B cell (primary cell): Measurements from ENCODE around the gene DHX8. TPM values are rescaled to one million over a fixed set of nuclear protein-coding genes. Genes with fewer than 3 reads are reported as not detected.
"Not testable (repeated sequence)": the region's sequence is repeated elsewhere in the genome, so short reads cannot be mapped to it uniquely, and the experiment has no call there.

Source experiments
- ATAC-seq: fragments of 200-7000 bp; cut with Tn5 transposase; one replicate; pipeline ENCODE4 v1.10.0; 2021; ENCODE audit warnings: low read depth, mild to moderate bottlenecking, moderate number of reproducible peaks, moderate library complexity
- CTCF ChIA-PET: fragments of 350-600 bp; sonication (Branson Sonifier 250); formaldehyde crosslinking; loops from one replicate; lab custom pipeline; 2021; ENCODE audit warnings: antibody characterized with exemption, inconsistent platforms; lab: Charles Lee
- POLR2A ChIA-PET: fragments of 350-600 bp; sonication (Branson Sonifier 250); formaldehyde crosslinking; loops from one replicate; lab custom pipeline; 2021; ENCODE audit warnings: antibody characterized with exemption; lab: Charles Lee
- DNase-seq: peaks from one replicate; pipeline ENCODE4 v3.0.0; 2013
- H2AFZ ChIP-seq: 2 replicates; pipeline ENCODE4 v1.6.1; 2012; ENCODE audit warnings: mild to moderate bottlenecking, low read depth, low read length; ENCODE audit not compliant: insufficient read depth, poor library complexity, severe bottlenecking
- H3K27ac ChIP-seq, 2 donors: 1 replicate in 1 of 2; 2 replicates in 1 of 2; pipeline ENCODE4 v1.5.1; 2012 to 2013; ENCODE audit warnings: low read length in 2 of 2, mild to moderate bottlenecking in 2 of 2, moderate library complexity in 1 of 2
- H3K27me3 ChIP-seq, 4 experiments: fragments of 200-600 bp in 1 of 4; sonication (generic) in 1 of 4; replicated peaks in 1 of 4; 1 replicate in 2 of 4; 2 replicates in 2 of 4; pipeline versions ENCODE4 v1.6.1 to v1.7.0; 2013 to 2016; ENCODE audit warnings: low read length in 3 of 4, mild to moderate bottlenecking in 2 of 4, mixed read lengths in 1 of 4, moderate library complexity in 1 of 4; ENCODE audit not compliant: insufficient read depth in 4 of 4, control insufficient read depth in 3 of 4; ENCODE audit errors: control extremely low read depth in 1 of 4
- H3K36me3 ChIP-seq, 2 experiments: replicated peaks in 1 of 2; 1 replicate in 1 of 2; 2 replicates in 1 of 2; pipeline versions ENCODE4 v1.6.1 to v1.7.1; 2013; ENCODE audit warnings: low read length in 1 of 2; ENCODE audit not compliant: insufficient read depth in 2 of 2, control insufficient read depth in 1 of 2; ENCODE audit errors: control extremely low read depth in 1 of 2, extremely low read depth in 1 of 2
- H3K4me1 ChIP-seq, 2 donors: fragments of 200-600 bp in 1 of 2; sonication (generic) in 1 of 2; 1 replicate in 1 of 2; 2 replicates in 1 of 2; pipeline versions ENCODE4 v1.5.1 to v1.6.1; 2013 to 2017; ENCODE audit warnings: low read length in 2 of 2; ENCODE audit not compliant: control insufficient read depth in 2 of 2, insufficient read depth in 2 of 2
- H3K4me2 ChIP-seq: replicated peaks from 2 replicates; pipeline ENCODE3; 2012; ENCODE audit warnings: mild to moderate bottlenecking, low read depth, low read length; ENCODE audit not compliant: poor library complexity, severe bottlenecking
- H3K4me3 ChIP-seq, 5 experiments: fragments of 200-600 bp in 1 of 5; sonication (generic) in 1 of 5; 1 replicate in 3 of 5; 2 replicates in 2 of 5; pipeline versions ENCODE4 v1.5.1 to v1.7.0; 2011 to 2016; ENCODE audit warnings: low read length in 4 of 5, mild to moderate bottlenecking in 4 of 5, low read depth in 2 of 5, control low read depth in 1 of 5, moderate library complexity in 1 of 5; ENCODE audit not compliant: insufficient read depth in 1 of 5; ENCODE audit errors: control extremely low read depth in 1 of 5, extremely low read depth in 1 of 5
- H3K79me2 ChIP-seq: fragments of 200-600 bp; sonication (generic); one replicate; pipeline ENCODE4 v1.6.0; 2016; ENCODE audit warnings: low read length; ENCODE audit not compliant: control insufficient read depth, insufficient read depth
- H3K9ac ChIP-seq: fragments of 200-600 bp; sonication (generic); 2 replicates; pipeline ENCODE4 v1.6.1; 2017; ENCODE audit warnings: mild to moderate bottlenecking, low read length, moderate library complexity
- H3K9me3 ChIP-seq, 3 donors: one replicate each; pipeline versions ENCODE4 v1.6.1 to v1.7.1; 2013; ENCODE audit warnings: low read length in 2 of 3; ENCODE audit not compliant: control insufficient read depth in 2 of 3, insufficient read depth in 1 of 3; ENCODE audit errors: control extremely low read depth in 1 of 3
- H4K20me1 ChIP-seq: 2 replicates; pipeline ENCODE4 v1.6.0; 2012; ENCODE audit warnings: mild to moderate bottlenecking, low read length; ENCODE audit not compliant: insufficient read depth, control insufficient read depth, poor library complexity, severe bottlenecking
- H3K27ac Mint-ChIP-seq: one replicate; pipeline ENCODE4 v1.8.0; 2021; ENCODE audit warnings: mixed read lengths
- H3K27me3 Mint-ChIP-seq: one replicate; pipeline ENCODE4 v1.8.0; 2021; ENCODE audit warnings: mixed read lengths
- H3K4me1 Mint-ChIP-seq: one replicate; pipeline ENCODE4 v1.8.0; 2021; ENCODE audit warnings: mixed read lengths
- H3K4me3 Mint-ChIP-seq: one replicate; pipeline ENCODE4 v1.8.0; 2021; ENCODE audit warnings: mixed read lengths
- H3K9me3 Mint-ChIP-seq: one replicate; pipeline ENCODE4 v1.8.0; 2022; ENCODE audit warnings: mixed read lengths; ENCODE audit not compliant: insufficient read depth
- EZH2 ChIP-seq: IDR thresholded peaks from 2 replicates; pipeline ENCODE4 v1.6.1; 2012; ENCODE audit warnings: borderline replicate concordance, low read depth, mild to moderate bottlenecking, moderate library complexity, low read length; ENCODE audit not compliant: insufficient read depth, poor library complexity, severe bottlenecking
- WGBS: methylation state at CpG from one replicate; pipeline ENCODE4 v1.1.5; 2013; ENCODE audit warnings: missing lambda C conversion rate; ENCODE audit not compliant: insufficient coverage; 5-methylcytosine and 5-hydroxymethylcytosine counted together
- intact Hi-C: fragments of 100-400 bp; cut with micrococcal nuclease; formaldehyde crosslinking; loops from one replicate; pipeline ENCODE4 v1.10.0; 2022
- polyA plus RNA-seq: library from polyadenylated mRNA; depleted of rRNA; stranded (reverse); fragments of >200 nt; gene quantifications from 2 replicates; pipeline ENCODE4 v1.2.3, GENCODE V29; 2012
- total RNA-seq, 2 donors: library from RNA; stranded (reverse); fragments of 120-200 nt in 1 of 2; gene quantifications; 1 replicate in 1 of 2; 2 replicates in 1 of 2; pipeline versions ENCODE4 v1.2.3 to v1.2.4, GENCODE V29; 2013 to 2022
- TF ChIP-seq, protein P1 (sequence below): fragments of 200-600 bp; IDR thresholded peaks from one replicate; pipeline ENCODE4 v1.8.0; 2022; ENCODE audit warnings: antibody characterized with exemption, mild to moderate bottlenecking

Gene DHX8
- total and polyA plus RNA-seq, 2 donors (not counting 1 experiment from before 2014, with no cell fraction given): 17.9 to 63.3 TPM

DNA sequence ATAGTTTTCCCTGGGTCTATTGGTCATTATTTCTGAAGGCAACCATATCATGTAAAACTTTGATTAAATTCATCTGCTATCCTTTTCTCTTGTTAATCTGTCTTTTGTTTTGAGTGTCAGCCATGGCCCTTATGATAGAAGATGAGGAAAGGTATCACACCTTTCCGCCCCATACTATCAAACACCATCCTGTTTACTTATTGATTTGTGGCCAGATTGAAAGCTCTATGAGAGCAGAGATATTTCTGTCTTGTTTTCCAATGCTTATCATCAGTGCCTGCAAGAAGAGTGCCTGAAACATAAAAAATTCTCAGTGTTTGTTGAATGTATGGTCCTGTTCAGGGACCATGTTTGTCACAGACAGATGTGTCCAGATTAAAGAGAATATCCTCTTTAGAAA is 22.6 kb upstream of the DHX8 start:
- Histone ChIP-seq H3K4me3 (no peak overlapping the region), H3K9ac (no peak overlapping the region), H2AFZ (no peak overlapping the region), H3K36me3 (no peaks in the 10 kb centered on the region), H3K4me2 (no peak overlapping the region), H3K27ac (no peak overlapping the region), H3K9me3 (no peaks in the 10 kb centered on the region), H3K79me2 (no peaks in the 10 kb centered on the region), H3K27me3 (peaks cover 0 to 9% (median 2%) of the 10 kb centered on the region in 4 experiments), H3K4me1 (no peaks in the 10 kb centered on the region), H4K20me1 (no peaks in the 10 kb centered on the region)
- TF ChIP-seq, protein P1, sequence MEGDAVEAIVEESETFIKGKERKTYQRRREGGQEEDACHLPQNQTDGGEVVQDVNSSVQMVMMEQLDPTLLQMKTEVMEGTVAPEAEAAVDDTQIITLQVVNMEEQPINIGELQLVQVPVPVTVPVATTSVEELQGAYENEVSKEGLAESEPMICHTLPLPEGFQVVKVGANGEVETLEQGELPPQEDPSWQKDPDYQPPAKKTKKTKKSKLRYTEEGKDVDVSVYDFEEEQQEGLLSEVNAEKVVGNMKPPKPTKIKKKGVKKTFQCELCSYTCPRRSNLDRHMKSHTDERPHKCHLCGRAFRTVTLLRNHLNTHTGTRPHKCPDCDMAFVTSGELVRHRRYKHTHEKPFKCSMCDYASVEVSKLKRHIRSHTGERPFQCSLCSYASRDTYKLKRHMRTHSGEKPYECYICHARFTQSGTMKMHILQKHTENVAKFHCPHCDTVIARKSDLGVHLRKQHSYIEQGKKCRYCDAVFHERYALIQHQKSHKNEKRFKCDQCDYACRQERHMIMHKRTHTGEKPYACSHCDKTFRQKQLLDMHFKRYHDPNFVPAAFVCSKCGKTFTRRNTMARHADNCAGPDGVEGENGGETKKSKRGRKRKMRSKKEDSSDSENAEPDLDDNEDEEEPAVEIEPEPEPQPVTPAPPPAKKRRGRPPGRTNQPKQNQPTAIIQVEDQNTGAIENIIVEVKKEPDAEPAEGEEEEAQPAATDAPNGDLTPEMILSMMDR: no peak
- no peak for TF ChIP-seq EZH2
- intact Hi-C loops: no loop called here
- H3K9me3 Mint-ChIP-seq: no peaks in the 10 kb centered on the region
- no peak overlapping the region for H3K27ac Mint-ChIP-seq
- CTCF ChIA-PET: no interaction called here
- no peaks in the 10 kb centered on the region for H3K4me1 Mint-ChIP-seq
- ATAC-seq: no peak
- peaks cover 20% of the 10 kb centered on the region for H3K27me3 Mint-ChIP-seq
- no CpG with 5 or more reads among the region's 1 CpG for WGBS
- no peak for DNase-seq
- POLR2A ChIA-PET: no interaction called here
- H3K4me3 Mint-ChIP-seq: no peak overlapping the region

DNA sequence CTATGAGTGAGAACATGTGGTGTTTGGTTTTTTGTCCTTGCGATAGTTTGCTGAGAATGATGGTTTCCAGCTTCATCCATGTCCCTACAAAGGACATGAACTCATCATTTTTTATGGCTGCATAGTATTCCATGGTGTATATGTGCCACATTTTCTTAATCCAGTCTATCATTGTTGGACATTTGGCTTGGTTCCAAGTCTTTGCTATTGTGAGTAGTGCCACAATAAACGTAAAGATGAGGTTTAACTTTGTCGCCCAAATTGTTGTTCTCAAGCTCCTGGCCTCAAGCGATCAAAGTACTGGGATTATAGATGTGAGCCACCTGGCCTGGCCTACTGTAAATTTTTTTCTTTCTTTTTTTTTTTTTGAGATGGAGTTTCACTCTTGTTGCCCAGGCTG is 21.2 kb upstream of the DHX8 start:
- H3K9me3 ChIP-seq, H4K20me1 ChIP-seq, H3K4me1 ChIP-seq, H2AFZ ChIP-seq, ATAC-seq, H3K36me3 ChIP-seq, DNase-seq, H3K27ac ChIP-seq, H3K9ac ChIP-seq, H3K4me3 Mint-ChIP-seq, intact Hi-C loops, H3K27ac Mint-ChIP-seq, H3K9me3 Mint-ChIP-seq, POLR2A ChIA-PET, H3K79me2 ChIP-seq, H3K4me1 Mint-ChIP-seq, H3K27me3 ChIP-seq, H3K4me2 ChIP-seq, H3K4me3 ChIP-seq: not testable (repeated sequence)
- WGBS: no CpG with 5 or more reads among the region's 4 CpGs
- CTCF ChIA-PET: interaction anchor here (1.1 kb wide), 1 partner anchor 68 kb away, joined by 4 read pairs; no protein-coding TSS in a partner anchor
- peaks cover 13% of the 10 kb centered on the region for H3K27me3 Mint-ChIP-seq
